GM19468 (cell line): ENCODE results near the gene SNIP1.
"Not testable (repeated sequence)": the region's sequence is repeated elsewhere in the genome, so short reads cannot be mapped to it uniquely, and the experiment has no call there.

Source experiments
- ATAC-seq: cut with Tn5 transposase; IDR thresholded peaks from one replicate; pipeline ENCODE4 v1.9.1; 2021; ENCODE audit warnings: mild to moderate bottlenecking, moderate library complexity, moderate number of reproducible peaks; ENCODE audit not compliant: unreplicated experiment; ENCODE audit errors: extremely low read depth

SNIP1 gene, protein sequence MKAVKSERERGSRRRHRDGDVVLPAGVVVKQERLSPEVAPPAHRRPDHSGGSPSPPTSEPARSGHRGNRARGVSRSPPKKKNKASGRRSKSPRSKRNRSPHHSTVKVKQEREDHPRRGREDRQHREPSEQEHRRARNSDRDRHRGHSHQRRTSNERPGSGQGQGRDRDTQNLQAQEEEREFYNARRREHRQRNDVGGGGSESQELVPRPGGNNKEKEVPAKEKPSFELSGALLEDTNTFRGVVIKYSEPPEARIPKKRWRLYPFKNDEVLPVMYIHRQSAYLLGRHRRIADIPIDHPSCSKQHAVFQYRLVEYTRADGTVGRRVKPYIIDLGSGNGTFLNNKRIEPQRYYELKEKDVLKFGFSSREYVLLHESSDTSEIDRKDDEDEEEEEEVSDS

DNA sequence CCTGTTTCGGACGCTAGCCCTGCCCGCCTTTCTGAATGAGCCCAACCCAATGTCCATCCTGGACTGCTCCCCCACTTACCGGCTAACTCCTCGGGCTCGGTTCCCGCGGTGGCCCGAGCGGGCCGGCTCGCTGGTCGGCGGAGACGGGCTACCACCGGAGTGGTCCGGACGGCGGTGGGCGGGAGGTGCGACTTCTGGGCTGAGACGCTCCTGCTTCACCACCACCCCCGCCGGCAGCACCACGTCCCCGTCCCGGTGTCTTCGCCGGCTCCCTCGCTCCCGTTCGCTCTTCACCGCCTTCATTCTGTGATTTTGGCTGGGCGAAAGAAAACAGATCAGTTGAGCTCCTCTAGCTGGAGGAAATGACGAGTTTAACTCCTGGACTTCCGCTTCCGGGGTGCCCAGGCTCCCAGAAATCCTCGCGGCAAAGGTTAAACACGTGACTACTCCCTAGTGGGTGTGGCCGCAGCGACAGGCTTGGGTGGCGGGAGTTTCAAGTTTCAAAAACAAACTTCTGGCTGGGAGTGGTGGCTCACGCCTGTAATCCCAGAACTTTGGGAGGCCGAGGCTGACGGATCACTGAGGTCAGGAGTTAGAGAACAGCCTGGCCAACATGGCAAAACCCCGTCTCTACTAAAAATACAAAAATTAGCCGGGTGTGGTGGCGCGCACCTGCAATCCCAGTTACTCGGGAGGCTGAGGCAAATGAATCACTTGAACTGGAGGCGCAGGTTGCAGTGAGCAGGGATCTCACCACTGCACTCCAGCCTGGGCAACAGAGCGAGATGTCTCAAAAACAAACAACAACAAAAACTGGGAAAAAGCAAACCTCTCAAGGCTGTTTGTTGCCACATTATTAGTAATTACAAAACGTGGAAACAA, at the start of gene SNIP1:
Gene SNIP1, minus strand, starts transcription at position 367 of the 882 bp plus-strand sequence. Its CDS starts 64 bp downstream, at position 303.
- ATAC-seq, result no peak

DNA sequence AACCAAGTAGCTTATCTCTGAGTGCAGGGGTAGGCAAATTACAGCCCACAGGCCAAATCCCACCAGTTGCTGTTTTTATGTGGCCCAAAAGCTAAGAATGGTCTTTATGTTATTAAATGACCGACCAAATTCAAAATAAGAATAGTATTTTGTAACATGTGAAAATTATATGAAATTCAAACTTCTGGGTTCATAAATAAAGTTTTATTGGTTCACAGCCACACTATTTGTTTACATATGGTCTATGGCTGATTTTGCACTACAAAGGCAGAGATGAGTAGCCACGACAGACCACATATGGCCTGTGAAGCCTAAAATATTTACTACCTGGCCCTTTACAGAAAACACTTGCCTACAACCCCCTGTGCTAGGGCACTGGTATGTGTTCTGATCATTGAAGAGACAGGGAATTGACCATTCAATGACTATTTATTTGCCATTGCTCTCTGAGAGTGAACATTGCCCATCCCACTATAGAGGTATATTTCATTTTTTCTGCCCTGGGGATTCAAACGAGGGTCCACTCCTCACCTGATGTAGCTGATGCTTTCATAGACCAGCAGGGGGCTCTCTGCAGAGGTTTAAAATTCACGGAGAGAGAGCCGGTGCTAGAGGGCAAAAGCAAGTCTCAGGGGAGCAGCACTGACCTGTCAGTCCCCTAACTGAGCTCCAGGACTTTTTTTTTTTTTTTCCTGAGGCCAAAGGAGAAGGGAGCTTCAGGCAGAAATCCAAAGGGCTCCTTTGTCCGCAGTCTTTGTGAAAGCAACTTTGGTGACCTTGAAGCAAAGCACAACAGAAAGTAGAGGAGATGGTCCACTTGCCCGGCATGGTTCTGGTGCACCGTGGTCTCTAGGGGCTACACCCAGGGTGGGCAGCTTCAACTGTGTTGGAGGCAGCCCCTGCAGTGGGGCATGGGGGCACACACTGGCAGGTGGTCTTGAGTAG, 48.9 kb upstream of the SNIP1 start:
- ATAC-seq, result no peak

DNA sequence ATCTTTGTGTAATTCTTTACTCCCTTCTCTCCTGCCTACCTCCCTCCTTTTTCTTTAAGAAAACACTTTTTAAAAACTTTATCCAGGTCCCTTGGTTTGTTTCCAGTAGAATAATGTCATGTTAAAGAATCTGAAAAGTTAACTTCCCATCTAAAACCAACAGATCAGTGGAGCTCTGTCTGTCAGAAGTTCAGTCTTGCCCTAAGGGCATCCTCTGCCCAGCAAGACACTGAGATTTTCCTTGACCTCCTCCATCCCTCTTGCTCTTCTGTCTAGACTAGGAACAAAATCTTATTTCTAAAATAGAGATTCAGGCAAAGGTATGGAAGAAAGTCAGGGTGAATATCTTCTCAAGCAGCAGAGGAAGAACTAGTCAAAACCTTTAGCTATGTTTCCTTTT, 47.3 kb upstream of the SNIP1 start:
- no peak for ATAC-seq

DNA sequence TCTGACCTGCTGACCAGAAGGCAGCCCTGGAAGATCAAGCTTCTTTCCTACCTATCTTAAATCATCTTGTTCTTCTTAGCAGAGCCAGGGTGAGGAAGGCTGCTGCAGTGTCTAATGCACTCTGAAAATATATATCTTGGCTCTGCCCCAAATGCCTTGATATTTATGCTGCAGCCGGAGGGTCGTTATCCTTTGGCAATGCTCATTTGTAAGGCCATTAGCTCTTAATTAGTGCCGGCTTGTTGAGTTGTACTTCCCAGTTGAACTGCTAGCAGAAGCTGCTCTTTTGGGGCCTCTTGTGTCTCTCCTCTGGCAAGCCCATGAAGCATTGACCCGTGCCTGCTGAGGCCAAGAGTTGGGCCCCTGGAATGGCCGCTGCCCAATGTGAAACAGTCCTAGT, 45.8 kb upstream of the SNIP1 start:
- ATAC-seq, result no peak

DNA sequence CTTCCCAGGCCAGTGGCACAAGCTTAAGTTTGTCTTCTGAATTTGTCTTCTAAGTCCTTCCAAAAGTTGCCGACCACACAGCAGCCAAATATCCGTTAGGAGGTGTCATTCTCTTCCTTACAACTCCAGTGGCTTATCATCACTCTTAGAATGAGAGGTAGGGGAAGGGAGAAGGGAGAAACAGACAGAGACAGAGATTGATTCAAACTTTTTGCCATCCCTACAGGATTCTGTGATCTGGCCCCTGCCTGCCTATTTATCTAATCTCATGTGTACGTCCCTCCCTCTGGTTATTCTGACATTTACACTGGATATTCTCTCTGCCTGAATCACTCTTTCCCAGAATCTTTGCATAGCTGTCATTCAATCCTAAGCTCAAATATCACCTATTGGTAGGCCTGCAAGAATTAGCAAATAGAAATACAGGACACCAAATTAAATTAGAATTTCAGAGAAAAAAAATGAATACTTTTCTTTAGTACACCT, 42.1 kb upstream of the SNIP1 start:
- ATAC-seq, result no peak

DNA sequence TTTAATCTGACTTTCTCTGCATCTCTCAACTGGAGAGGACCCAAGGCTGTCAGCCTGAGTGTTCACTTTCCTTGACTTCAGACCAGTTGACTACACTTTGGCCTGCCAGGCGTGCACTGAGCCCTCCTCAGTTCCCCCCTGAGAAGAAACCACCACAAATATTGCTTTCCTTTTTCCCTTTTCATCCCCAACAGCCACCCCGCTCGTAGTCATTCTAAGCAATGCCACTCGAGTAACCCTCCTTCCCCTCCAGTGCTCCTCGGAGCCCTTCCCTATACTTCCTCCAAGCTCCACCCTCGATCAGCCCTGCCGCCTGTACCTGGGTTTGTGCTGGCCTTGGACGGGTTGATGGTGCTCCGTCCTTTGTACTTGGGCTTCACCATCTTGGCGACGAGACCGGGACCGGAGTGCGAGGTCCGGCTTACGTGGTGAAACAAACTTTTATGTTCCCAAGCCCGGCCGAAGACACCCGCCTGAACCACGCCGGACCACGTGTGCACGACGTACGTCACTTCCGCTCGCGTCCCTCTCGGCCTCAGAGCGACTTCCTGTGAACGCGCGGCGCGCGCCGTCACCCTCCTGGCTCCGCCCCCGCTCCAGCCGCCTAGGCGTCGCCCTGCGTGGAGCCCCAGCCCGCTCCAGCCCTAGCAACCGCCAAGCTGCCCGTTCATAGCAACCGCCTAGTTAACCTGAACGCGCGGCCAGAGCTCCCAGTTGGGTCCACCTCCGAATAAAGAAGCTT, 41.5 kb upstream of the SNIP1 start, which contains the start of gene GNL2:
Gene GNL2, minus strand, starts transcription at position 498 of the 742 bp plus-strand sequence. Its CDS starts 115 bp downstream, at position 383.
- peak; percentile 98 for ATAC-seq

DNA sequence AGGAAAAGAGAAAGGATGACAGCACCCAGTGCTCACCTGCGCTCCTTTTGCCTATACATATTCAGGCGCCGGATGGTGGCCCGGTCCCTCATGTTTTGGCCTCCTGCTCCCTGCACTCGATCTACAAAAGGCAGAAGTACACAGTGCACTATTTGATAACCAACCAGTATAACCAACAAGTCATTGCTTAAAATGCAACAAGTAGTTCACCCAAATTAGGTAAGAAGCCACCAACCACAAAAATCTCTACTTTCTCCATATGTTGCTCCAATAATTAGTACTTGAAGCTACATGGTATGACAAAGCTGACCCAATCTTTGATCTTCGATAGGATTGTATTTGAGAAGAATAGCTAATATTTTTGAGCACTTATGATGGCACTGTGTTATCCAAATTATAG, 39.6 kb upstream of the SNIP1 start:
- no peak for ATAC-seq

DNA sequence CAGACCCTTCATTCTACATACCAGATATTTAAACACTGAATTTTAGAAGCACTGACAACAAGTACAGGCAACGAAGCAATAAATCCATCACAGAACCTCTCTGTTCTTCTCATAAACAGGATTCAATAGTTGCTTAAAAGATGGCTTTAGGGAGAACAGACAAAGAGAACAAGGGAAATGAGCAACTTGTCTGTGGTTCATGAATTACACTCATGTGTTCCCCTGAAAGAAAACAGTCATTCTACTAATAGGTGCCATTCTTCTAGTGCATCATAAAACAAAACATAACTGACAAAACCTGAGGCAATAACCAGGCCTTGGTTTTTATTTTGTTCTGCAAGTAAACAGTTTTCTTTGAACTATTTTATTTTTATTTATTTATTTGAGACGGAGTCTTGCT, 34.8 kb upstream of the SNIP1 start:
- no peak for ATAC-seq

DNA sequence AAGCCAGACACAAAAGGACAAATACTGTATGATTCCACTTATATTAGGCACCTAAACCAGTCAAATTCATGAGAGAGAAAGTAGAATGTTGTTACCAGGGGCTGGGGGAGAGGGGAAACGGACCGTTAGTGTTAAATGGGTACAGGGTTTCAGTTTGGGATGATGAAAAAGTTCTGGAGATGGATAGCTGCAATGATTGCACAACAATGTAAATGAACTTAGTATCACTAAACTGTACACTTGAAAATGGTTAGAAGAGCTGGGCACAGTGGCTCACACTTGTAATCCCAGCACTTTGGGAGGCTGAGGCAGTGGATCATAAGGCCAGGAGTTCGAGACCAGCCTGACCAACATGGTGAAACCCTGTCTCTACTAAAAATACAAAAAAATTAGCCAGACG, 30.5 kb upstream of the SNIP1 start:
- not testable (repeated sequence) for ATAC-seq

DNA sequence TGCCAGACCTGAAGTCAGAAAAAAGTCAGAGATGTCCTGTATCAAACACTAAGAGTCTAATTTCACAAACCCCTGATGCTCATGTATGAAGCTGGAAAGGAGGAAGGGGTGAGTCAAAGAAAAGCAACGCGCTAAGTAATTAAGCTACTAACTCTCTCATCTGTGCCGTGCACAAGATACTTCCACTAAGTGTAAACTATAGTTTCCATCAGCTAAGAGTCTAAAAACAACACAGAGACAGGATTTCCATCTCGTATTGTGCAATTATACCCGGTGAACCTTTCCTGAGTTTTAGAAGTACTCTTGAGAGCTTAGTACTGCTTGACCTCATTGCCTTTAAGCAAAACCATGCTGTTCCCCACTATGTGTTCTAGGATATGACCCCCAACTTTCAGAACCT, 21.6 kb upstream of the SNIP1 start:
- ATAC-seq, result no peak

DNA sequence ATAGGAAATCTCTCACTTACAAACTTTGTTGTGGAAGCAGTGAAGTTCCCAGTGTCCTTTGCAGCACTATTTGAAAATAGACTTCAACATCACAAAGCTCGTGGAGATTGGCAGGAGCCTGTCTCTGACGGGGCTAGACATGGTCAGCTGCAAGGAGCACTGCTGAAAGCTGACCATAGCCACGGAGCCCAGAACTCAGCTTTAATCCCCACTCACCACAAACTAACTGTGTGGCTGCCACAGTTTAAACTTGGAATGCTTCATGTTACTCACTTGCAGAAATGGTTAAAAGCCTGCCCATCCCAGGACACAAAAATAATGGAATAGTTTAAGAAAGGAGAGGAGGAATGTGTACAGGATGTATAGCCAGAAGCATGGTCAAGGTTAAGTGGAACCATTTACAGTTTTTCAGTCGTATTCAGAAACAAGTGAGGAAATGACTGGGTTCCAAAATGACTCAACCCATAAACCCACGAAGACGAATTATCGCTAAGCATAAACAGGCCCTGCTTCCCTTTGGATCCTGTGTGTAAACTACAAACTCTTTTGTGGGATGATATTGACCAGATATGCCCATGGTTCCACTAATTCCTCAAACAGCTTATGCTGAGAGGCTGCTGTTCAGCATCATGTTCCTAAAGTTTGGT, 20.9 kb upstream of the SNIP1 start:
- no peak for ATAC-seq

DNA sequence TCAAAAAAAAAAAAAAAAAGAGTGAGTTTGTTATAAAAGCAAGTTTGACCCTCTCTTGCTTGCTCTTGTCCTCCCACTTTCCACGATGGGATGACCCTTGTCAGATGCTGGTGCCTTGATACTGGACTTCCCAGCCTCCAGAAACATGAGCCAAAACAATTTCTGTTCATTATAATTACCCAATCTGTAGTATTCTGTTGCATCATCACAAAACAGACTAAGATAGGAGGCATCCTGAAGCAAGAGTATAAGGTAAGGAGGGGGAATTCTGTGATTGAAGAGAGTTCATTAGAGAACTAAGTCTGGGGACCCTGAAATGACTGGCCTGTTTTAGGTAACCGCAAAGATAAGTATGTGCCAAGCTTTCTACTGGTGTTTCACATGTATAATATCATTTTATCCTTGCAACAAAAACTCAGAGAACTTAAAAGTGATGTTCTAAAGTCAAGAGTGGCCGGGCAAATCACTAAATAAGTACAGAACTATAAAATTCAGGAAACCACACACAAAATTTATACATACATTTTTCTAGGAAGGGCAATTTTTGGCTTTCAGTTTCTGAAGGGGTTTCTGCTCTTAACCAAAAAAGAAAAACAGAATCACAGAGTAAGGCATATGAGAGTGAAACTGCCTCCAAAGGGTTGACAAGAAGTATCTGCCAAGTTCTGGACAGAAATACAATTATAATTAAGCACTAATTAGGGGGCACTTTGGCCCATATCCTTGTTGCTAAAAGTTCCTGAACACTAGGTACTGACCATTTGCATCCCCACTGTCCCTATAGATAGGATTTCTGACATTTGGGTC, 16.6 kb upstream of the SNIP1 start:
- ATAC-seq, result no peak

DNA sequence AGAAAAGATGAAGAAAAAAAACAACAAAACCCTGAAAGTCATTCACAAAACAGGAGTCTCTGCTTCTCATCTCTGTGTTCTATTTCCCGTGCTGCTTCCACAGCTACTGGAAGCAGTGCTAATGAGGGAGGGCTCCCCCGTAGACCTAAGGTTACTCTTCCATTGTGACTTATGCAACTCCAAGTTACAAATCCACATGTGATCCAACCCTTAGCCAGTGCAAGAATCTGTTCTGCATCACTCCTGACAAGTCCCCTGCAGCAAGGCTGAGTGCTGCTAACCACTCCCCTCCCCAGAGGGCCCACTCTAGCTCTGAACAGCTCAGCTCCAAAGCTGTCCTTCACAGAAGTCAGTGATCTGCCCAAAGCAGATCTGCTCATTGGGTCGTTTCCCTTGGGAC, 12.9 kb upstream of the SNIP1 start:
- no peak for ATAC-seq

DNA sequence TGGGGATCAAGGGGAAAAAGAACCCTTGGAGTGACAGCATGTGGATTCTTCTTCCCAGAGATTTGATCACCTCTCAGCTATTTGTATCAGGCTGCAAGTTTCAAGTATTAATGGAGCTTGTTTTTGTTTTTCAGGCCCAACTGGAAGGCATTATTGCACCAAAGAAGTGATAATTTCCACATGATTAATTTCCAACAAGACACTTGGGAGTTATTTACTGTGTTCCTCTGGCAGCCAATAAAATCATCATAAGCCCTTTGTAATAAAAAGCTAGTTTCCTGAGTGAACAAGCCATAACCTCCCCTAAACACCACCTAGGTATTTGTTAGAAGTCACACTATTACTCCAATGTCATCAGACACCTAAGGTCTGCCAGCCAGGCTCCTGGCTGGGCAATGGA, 10.8 kb upstream of the SNIP1 start:
- no peak for ATAC-seq

DNA sequence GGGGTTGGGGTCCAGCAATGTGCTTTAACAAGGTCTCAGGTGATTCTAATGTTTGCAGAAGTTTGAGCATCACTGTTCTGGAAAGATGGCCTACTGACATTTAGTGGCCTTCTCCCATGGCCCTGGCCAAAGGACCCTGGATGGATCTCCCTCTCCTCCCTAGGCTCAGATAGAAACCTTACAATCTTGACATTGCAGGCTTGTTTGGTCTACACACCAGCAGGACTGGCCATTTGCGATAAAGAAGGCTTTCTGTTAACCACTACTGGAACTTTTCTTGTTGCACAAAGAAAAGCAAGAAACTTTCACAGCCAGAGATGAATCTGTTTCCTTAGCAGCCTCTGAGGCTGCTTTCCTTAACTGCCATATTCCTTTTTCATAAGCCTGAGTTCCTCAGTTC, 8.9 kb upstream of the SNIP1 start:
- no peak for ATAC-seq

DNA sequence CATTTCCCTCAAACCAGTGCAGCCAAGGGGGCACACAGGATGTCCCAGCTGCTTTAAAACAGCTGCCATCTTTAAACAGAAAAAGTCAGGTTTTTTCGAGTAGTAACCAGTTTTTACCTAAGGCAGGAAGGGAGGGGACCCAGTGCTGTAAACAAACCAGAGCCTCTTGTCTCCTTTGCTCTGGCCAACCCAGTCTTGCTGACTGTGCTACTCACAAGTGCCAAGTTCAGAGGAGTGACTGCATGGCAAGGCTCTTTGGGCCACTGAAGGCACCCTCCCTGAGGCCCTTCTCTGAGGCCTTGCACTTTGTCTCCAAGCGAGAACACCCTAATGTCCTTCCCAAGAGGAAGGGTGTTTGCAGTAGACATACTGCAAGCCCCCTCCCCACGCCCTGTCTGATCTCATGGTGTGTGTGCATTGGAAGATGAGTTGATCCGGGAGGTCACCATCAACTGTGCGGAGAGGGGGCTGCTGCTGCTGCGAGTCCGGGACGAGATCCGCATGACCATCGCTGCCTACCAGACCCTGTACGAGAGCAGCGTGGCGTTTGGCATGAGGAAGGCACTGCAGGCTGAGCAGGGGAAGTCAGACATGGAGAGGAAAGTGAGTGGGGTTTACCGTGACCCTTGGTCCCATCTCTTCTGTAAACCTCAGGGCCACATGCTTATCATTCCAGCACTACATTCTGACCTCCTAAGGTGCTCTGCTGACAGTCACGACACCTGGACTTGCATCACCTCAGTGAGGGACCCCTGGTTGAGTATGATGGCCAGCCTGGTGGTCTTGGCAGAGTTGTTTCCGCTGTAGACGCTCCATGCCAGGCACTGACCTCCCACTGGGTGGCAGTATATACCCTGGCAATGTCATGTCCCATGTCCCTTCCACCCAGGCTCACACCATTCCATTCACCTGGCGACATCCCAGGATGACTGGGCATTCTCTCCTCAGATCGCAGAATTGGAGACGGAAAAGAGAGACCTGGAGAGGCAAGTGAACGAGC, 7.3 kb upstream of the SNIP1 start:
- no peak for ATAC-seq
